CD8-positive, alpha-beta memory T cell (primary cell): ENCODE measurements around the gene SAFB2. TPM values are rescaled to one million over a fixed set of nuclear protein-coding genes. Genes with fewer than 3 reads are reported as not detected.

Source experiments
- CTCF ChIA-PET: fragments of 350-600 bp; sonication (Branson Sonifier 250); formaldehyde crosslinking; loops from one replicate; lab custom pipeline; 2021; ENCODE audit warnings: antibody characterized with exemption; lab: Charles Lee
- POLR2A ChIA-PET: fragments of 350-600 bp; sonication (Branson Sonifier 250); formaldehyde crosslinking; loops from one replicate; lab custom pipeline; 2021; ENCODE audit warnings: antibody characterized with exemption; lab: Charles Lee
- DNase-seq, 5 donors: peaks; one replicate each; pipeline versions ENCODE4 v3.0.0 to v3.0.0-alpha.2; 2020 to 2022; ENCODE audit warnings: mixed read lengths in 1 of 5
- H3K27ac ChIP-seq: one replicate; pipeline ENCODE4 v1.7.0; 2013; ENCODE audit warnings: low read depth, mild to moderate bottlenecking, low read length, moderate library complexity
- H3K27me3 ChIP-seq: 2 replicates; pipeline ENCODE4 v1.7.0; 2013; ENCODE audit warnings: low read length, mild to moderate bottlenecking; ENCODE audit not compliant: insufficient read depth, poor library complexity, severe bottlenecking
- H3K36me3 ChIP-seq: 2 replicates; pipeline ENCODE4 v1.7.0; 2013; ENCODE audit warnings: mild to moderate bottlenecking, low read length, moderate library complexity; ENCODE audit not compliant: insufficient read depth
- H3K4me1 ChIP-seq: 2 replicates; pipeline ENCODE4 v1.7.0; 2013; ENCODE audit warnings: mild to moderate bottlenecking, low read length, moderate library complexity; ENCODE audit not compliant: insufficient read depth
- H3K4me3 ChIP-seq: 2 replicates; pipeline ENCODE4 v1.7.0; 2013; ENCODE audit warnings: mild to moderate bottlenecking, low read length
- H3K9me3 ChIP-seq: 2 replicates; pipeline ENCODE4 v1.7.0; 2013; ENCODE audit warnings: mild to moderate bottlenecking, low read length
- H3K27ac Mint-ChIP-seq, 8 donors: one replicate each; pipeline ENCODE4 v1.8.0; 2020 to 2021; ENCODE audit warnings: mixed read lengths in 8 of 8, mild to moderate bottlenecking in 6 of 8, inconsistent platforms in 3 of 8, moderate library complexity in 3 of 8
- H3K27me3 Mint-ChIP-seq, 2 donors: one replicate each; pipeline ENCODE4 v1.8.0; 2020 to 2021; ENCODE audit warnings: mixed read lengths in 2 of 2, mild to moderate bottlenecking in 1 of 2, moderate library complexity in 1 of 2
- H3K36me3 Mint-ChIP-seq, 3 donors: one replicate each; pipeline ENCODE4 v1.8.0; 2020 to 2021; ENCODE audit warnings: mixed read lengths in 3 of 3, inconsistent platforms in 1 of 3, mild to moderate bottlenecking in 1 of 3
- H3K4me1 Mint-ChIP-seq, 3 donors: one replicate each; pipeline ENCODE4 v1.8.0; 2020 to 2021; ENCODE audit warnings: mixed read lengths in 3 of 3, inconsistent platforms in 1 of 3, mild to moderate bottlenecking in 1 of 3
- H3K4me3 Mint-ChIP-seq, 7 donors: one replicate each; pipeline ENCODE4 v1.8.0; 2020 to 2021; ENCODE audit warnings: mixed read lengths in 7 of 7, mild to moderate bottlenecking in 6 of 7, moderate library complexity in 4 of 7, inconsistent platforms in 2 of 7
- H3K9me3 Mint-ChIP-seq, 5 donors: one replicate each; pipeline ENCODE4 v1.8.0; 2020 to 2022; ENCODE audit warnings: mixed read lengths in 5 of 5, mild to moderate bottlenecking in 3 of 5, moderate library complexity in 2 of 5, inconsistent platforms in 1 of 5
- polyA plus RNA-seq: library from polyadenylated mRNA; unstranded; fragments of 300-500 nt; fragmentation: Illumina TruSeq; gene quantifications from one replicate; pipeline ENCODE4 v1.2.3, GENCODE V29; 2021
- total RNA-seq, 2 experiments: library from RNA; stranded (reverse); gene quantifications; one replicate each; pipeline ENCODE4 v1.2.3, GENCODE V29; 2021

Gene SAFB2
- total and polyA plus RNA-seq, 3 experiments from 2014 or later: 56.4 to 98.2 (median 87.8) TPM

DNA sequence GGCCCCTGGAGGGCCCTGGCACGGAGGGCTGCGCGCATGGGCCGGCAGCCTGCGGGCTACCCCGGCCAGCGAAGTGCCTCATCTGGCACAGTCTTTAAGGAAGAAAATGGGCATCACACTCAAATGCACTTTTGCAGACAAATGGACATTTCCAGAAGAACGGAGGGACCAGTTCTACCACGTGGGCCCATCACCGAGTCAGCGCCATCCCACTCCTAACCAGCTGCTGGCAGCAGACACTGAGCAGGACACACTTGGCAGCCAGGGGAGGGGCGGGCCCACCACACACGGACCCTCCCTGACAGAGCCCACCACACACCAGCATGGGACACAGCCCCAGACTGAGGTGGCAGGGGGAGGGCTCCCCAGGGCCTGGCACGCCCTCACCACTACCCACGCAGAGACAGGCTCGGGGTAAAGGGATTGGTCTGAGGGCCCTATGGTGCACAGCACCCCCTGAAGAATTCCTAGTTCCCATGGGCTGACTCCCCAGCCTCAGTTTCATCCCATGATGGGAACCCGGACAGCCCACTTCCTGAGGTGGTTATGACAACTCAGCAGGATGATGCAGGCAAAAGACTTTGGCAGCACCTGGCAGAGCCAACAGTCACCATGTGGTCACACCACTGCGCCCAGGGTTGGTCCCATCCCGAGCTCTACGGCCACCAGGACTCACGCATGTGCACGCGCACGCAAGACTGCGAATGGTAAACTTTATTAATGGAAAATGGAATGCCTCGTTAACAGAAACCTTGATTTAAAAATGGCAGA is 36.1 kb downstream of the SAFB2 start:
- no peaks in the 10 kb centered on the region for H3K9me3 ChIP-seq
- H3K9me3 Mint-ChIP-seq: no peaks in the 10 kb centered on the region
- POLR2A ChIA-PET: no interaction called here
- H3K27ac Mint-ChIP-seq: peak overlapping the region in 3 of 8 donors; percentile 21 to 88 (median 48)
- CTCF ChIA-PET: no interaction called here
- no peak overlapping the region for H3K27ac ChIP-seq
- H3K27me3 ChIP-seq: no peaks in the 10 kb centered on the region
- no peak for DNase-seq
- H3K4me1 ChIP-seq: peaks cover 12% of the 10 kb centered on the region
- H3K4me3 Mint-ChIP-seq: peak overlapping the region in 2 of 7 donors; percentile 8 to 40
- peaks cover 28% of the 10 kb centered on the region for H3K36me3 ChIP-seq
- H3K4me1 Mint-ChIP-seq: peaks cover 0 to 12% (median 4%) of the 10 kb centered on the region in 3 donors
- H3K36me3 Mint-ChIP-seq: peaks cover 0 to 77% (median 9%) of the 10 kb centered on the region in 3 donors
- H3K27me3 Mint-ChIP-seq: peaks cover 0 to 2% of the 10 kb centered on the region in 2 donors
- no peak overlapping the region for H3K4me3 ChIP-seq

DNA sequence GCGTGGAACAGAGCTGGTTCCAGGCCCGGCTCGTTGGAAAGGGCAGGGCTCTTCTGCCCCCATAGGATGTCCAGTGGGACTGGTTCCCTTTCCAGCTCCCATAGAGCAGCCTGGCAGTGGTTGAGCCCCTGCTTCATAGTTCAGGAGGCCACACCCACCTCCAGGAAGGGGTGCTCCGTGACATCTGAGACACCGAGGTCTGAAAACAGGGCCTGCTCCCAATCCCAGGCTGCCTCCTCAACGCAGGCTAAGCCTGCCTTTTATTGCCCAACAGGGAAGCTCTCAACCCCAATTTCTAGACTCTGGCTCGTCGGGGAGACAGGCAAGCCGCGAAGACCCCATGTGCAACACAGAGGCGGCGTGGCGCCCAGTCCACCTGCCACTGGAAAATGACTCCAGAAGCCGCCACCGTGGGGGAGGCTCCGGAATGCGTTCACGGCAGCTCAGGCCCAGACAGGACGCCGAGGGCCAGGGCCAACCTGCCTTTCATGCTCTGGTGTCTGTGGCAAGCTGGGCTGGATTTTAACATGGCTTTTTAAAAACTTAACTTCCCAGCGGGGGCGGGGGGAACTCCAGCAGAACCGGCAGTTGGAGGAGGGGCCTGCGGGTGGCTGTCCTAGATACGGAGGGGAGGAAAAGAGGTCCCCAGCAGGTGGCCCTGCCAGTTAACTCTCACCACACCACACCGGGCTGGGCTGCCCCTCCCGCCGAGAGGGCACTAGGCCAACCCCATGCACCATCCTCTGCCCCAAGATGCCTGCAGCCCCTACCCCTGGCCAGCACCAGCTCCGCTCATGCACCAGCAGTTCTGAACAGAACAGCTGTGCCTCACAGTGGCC is 36.9 kb downstream of the SAFB2 start:
- Histone ChIP-seq H3K36me3 (peaks cover 22% of the 10 kb centered on the region), H3K27ac (no peak overlapping the region), H3K9me3 (no peaks in the 10 kb centered on the region), H3K4me1 (peaks cover 12% of the 10 kb centered on the region), H3K27me3 (no peaks in the 10 kb centered on the region), H3K4me3 (no peak overlapping the region)
- peaks cover 0 to 12% (median 4%) of the 10 kb centered on the region in 3 donors for H3K4me1 Mint-ChIP-seq
- H3K27me3 Mint-ChIP-seq: peaks cover 0 to 2% of the 10 kb centered on the region in 2 donors
- peaks cover 0 to 72% (median 9%) of the 10 kb centered on the region in 3 donors for H3K36me3 Mint-ChIP-seq
- CTCF ChIA-PET: no interaction called here
- peak in 4 of 5 donors; percentile 17 to 53 (median 34) for DNase-seq
- POLR2A ChIA-PET: interaction anchor here (0.7 kb wide), 1 partner anchor 27 kb away, joined by 10 read pairs; no protein-coding TSS in a partner anchor
- peak overlapping the region in 6 of 8 donors; percentile 35 to 88 (median 77) for H3K27ac Mint-ChIP-seq
- no peaks in the 10 kb centered on the region for H3K9me3 Mint-ChIP-seq
- peak overlapping the region in 5 of 7 donors; percentile 8 to 76 (median 63) for H3K4me3 Mint-ChIP-seq

DNA sequence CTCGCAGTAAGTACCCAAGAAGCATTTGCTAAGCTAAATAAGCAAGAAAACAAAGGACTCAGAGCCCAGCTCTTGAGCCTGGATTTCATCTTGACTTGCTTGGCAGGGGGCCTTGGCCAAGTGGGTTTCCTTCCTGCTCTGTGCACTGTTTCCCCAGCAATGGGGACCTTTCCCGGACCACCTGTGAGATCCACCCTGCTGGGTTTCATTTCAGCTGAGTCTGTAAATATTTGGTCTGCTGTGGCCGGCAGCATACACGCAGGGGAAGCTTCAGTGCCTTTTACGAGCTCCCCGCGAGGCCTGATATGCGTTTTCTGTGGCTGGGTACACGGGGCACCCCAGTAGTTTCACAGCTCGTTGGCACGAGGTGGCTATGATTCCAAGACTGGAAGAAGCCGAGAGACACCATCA is 42.4 kb downstream of the SAFB2 start:
- H3K4me3 ChIP-seq: no peak overlapping the region
- H3K27ac ChIP-seq: no peak overlapping the region
- DNase-seq: no peak
- Mint-ChIP-seq H3K27ac (peak overlapping the region in 1 of 8 donors; percentile 43), H3K9me3 (no peaks in the 10 kb centered on the region), H3K36me3 (peaks cover 0 to 24% (median 0%) of the 10 kb centered on the region in 3 donors), H3K27me3 (peaks cover 0 to 1% of the 10 kb centered on the region in 2 donors), H3K4me3 (no peak overlapping the region), H3K4me1 (peaks cover 4 to 9% (median 6%) of the 10 kb centered on the region in 3 donors)
- ChIA-PET POLR2A (no interaction called here), CTCF (interaction anchor here (0.8 to 1.8 kb wide), 2 partner anchors 13 to 42 kb away, joined by 4 read pairs; partner anchors contain the start of genes SAFB and SAFB2)
- no peaks in the 10 kb centered on the region for H3K9me3 ChIP-seq
- H3K36me3 ChIP-seq: no peaks in the 10 kb centered on the region
- H3K4me1 ChIP-seq: peaks cover 8% of the 10 kb centered on the region
- H3K27me3 ChIP-seq: no peaks in the 10 kb centered on the region

DNA sequence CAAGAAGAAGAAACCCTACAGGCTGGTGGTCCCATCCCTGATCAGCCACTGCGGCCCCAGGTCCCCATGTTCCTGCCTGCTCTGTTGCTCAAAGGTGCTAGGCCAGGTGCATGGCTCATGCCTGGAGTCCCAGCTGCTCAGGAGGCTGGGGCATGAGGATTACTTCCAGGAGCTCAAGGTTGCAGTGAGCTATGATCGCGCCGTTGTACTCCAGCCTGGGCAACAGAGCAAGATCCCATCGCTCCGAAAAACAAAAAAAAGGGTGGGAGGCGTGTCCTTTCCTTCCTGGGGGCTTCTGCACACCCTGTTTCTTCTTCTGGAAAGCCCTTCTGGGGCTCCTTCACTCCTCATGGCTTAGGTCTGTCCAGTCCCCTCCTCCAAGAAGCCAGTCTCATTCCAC is 42.9 kb downstream of the SAFB2 start:
- no peaks in the 10 kb centered on the region for H3K27me3 ChIP-seq
- ChIA-PET POLR2A (no interaction called here), CTCF (interaction anchor here (0.8 to 1.8 kb wide), 2 partner anchors 13 to 43 kb away, joined by 4 read pairs; partner anchors contain the start of genes SAFB and SAFB2)
- peaks cover 0 to 1% of the 10 kb centered on the region in 2 donors for H3K27me3 Mint-ChIP-seq
- H3K9me3 ChIP-seq: no peaks in the 10 kb centered on the region
- peaks cover 8% of the 10 kb centered on the region for H3K4me1 ChIP-seq
- H3K36me3 ChIP-seq: no peaks in the 10 kb centered on the region
- peak overlapping the region in 1 of 8 donors; percentile 54 for H3K27ac Mint-ChIP-seq
- no peak overlapping the region for H3K27ac ChIP-seq
- no peaks in the 10 kb centered on the region for H3K9me3 Mint-ChIP-seq
- peaks cover 4 to 9% (median 6%) of the 10 kb centered on the region in 3 donors for H3K4me1 Mint-ChIP-seq
- H3K4me3 Mint-ChIP-seq: no peak overlapping the region
- H3K4me3 ChIP-seq: no peak overlapping the region
- no peak for DNase-seq
- peaks cover 0 to 24% (median 0%) of the 10 kb centered on the region in 3 donors for H3K36me3 Mint-ChIP-seq

DNA sequence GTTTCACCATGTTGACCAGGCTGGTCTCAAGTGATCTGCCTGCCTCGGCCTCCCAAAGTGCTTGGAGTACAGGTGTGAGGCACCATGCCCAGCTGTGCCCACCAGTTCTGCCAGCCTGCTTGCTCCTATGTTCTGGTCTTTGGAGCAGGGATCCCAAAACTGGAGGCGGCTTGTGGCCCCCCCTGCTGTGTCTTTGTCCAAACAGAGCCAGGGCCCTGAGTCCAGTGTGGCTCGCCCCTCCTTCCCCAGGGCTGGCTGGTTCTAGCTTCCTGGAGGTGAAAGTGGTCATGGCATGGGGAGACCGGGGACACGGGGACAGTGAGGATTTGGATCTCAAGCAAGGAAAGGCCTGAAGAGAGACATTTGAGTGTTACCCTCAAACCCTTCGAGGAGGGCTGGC is 43.3 kb downstream of the SAFB2 start:
- no peak for DNase-seq
- peaks cover 0 to 1% of the 10 kb centered on the region in 2 donors for H3K27me3 Mint-ChIP-seq
- CTCF ChIA-PET: interaction anchor here (1.8 kb wide), 1 partner anchor 43 kb away, joined by 4 read pairs; the partner anchor contains the start of genes SAFB and SAFB2
- H3K4me3 ChIP-seq: no peak overlapping the region
- peaks cover 0 to 21% (median 0%) of the 10 kb centered on the region in 3 donors for H3K36me3 Mint-ChIP-seq
- peak overlapping the region in 1 of 8 donors; percentile 61 for H3K27ac Mint-ChIP-seq
- H3K9me3 Mint-ChIP-seq: no peaks in the 10 kb centered on the region
- no peaks in the 10 kb centered on the region for H3K36me3 ChIP-seq
- H3K9me3 ChIP-seq: no peaks in the 10 kb centered on the region
- H3K4me3 Mint-ChIP-seq: no peak overlapping the region
- peaks cover 8% of the 10 kb centered on the region for H3K4me1 ChIP-seq
- H3K4me1 Mint-ChIP-seq: peaks cover 4 to 9% (median 6%) of the 10 kb centered on the region in 3 donors
- H3K27ac ChIP-seq: no peak overlapping the region
- POLR2A ChIA-PET: interaction anchor here (0.6 kb wide), 1 partner anchor 923 kb away, joined by 3 read pairs; no protein-coding TSS in a partner anchor
- no peaks in the 10 kb centered on the region for H3K27me3 ChIP-seq

DNA sequence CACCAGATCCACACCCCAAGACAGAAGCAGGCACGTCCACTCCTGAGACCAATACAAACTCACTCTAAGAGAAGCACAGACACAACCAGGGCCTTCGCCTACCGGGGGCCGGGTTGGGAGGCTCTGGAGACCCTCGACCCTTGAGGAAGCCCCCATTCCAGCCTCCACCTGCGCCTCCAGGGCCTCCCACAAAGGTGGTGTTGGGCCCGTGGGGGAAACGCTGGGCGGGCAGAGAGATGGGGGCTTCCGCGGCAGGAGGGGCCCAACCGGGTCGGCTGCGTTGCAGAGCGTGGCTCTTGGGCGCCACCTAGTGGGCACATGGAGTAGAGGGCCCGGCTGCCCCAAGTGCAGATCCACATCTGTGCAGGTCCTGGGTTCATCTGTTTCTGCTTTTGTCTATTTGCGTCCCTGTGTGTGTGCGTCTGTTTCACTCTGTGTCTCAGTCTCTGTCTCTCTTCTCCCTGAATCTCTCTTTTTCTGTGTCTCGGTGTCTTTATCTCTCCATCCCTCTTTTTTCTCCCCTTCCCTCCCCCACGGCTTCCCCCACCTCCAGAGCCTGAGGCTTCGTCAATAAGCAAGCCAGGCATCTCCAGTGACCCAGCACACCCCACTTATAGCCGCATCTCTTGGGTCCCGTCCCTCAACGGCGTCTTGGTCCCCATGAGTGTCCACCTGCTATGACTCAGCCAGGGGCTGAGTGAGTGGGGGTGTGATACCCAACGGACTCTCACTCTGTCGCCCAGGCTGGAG is 44.3 kb downstream of the SAFB2 start:
- DNase-seq: peak; percentile 45 to 76 (median 64)
- H3K27me3 ChIP-seq: no peaks in the 10 kb centered on the region
- H3K4me1 ChIP-seq: peaks cover 8% of the 10 kb centered on the region
- H3K27me3 Mint-ChIP-seq: peaks cover 0 to 1% of the 10 kb centered on the region in 2 donors
- H3K4me3 ChIP-seq: no peak overlapping the region
- H3K27ac ChIP-seq: no peak overlapping the region
- H3K4me1 Mint-ChIP-seq: peaks cover 4 to 9% (median 6%) of the 10 kb centered on the region in 3 donors
- ChIA-PET POLR2A (no interaction called here), CTCF (interaction anchor here (1.8 kb wide), 1 partner anchor 44 kb away, joined by 4 read pairs; the partner anchor contains the start of genes SAFB and SAFB2)
- no peaks in the 10 kb centered on the region for H3K36me3 ChIP-seq
- no peaks in the 10 kb centered on the region for H3K9me3 ChIP-seq
- H3K4me3 Mint-ChIP-seq: no peak overlapping the region
- H3K36me3 Mint-ChIP-seq: peaks cover 0 to 14% (median 0%) of the 10 kb centered on the region in 3 donors
- H3K27ac Mint-ChIP-seq: peak overlapping the region in 3 of 8 donors; percentile 29 to 46 (median 43)
- no peaks in the 10 kb centered on the region for H3K9me3 Mint-ChIP-seq

DNA sequence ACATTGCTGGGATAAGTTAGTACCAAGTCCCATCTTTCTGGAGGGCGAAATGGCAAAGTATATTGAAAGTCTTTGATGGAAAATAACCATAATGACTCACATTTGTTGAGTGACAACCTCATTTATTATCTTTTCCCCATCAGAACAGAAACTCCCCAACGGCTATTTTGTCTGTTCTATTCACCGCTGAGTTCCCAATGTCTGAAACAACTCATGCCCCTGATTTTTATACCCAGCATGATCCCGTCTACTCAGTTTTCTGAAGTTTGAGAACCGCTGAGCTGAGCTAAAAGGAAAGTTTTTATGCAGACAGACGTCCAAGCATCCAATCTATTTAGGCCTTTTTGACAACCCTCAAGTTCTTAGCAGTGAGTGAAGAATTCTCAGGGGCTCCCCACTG is 47.0 kb downstream of the SAFB2 start:
- ChIA-PET CTCF (no interaction called here), POLR2A (no interaction called here)
- Histone ChIP-seq H3K4me3 (no peak overlapping the region), H3K27me3 (no peaks in the 10 kb centered on the region), H3K27ac (no peak overlapping the region), H3K4me1 (peaks cover 8% of the 10 kb centered on the region), H3K9me3 (no peaks in the 10 kb centered on the region), H3K36me3 (no peaks in the 10 kb centered on the region)
- Mint-ChIP-seq H3K9me3 (no peaks in the 10 kb centered on the region), H3K27me3 (peaks cover 0 to 1% of the 10 kb centered on the region in 2 donors), H3K27ac (peak overlapping the region in 1 of 8 donors; percentile 41), H3K4me3 (no peak overlapping the region), H3K36me3 (no peaks in the 10 kb centered on the region), H3K4me1 (peaks cover 4 to 9% (median 6%) of the 10 kb centered on the region in 3 donors)
- no peak for DNase-seq
